ENCODE data around the gene MEGF11.

The MEGF11 gene

DNA sequence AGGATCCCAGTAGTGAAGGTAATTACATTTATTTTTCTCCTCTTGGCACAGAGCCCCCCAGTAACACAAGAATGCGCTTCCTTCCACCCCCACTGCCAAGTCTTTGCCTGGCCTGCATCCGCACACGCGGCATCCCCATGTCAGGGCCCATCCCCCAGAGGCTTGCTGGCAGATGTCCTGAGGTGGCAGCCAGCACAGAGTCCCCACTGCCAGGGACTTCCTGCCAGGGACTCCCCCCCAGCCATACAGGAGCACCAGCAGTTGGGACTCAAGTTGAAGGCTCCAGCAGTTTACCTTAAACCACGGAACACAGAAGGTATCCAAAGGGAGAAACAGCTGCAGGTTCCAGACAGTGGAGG, 41.0 kb downstream of the MEGF11 start:
- no peak for DNase-seq

DNA sequence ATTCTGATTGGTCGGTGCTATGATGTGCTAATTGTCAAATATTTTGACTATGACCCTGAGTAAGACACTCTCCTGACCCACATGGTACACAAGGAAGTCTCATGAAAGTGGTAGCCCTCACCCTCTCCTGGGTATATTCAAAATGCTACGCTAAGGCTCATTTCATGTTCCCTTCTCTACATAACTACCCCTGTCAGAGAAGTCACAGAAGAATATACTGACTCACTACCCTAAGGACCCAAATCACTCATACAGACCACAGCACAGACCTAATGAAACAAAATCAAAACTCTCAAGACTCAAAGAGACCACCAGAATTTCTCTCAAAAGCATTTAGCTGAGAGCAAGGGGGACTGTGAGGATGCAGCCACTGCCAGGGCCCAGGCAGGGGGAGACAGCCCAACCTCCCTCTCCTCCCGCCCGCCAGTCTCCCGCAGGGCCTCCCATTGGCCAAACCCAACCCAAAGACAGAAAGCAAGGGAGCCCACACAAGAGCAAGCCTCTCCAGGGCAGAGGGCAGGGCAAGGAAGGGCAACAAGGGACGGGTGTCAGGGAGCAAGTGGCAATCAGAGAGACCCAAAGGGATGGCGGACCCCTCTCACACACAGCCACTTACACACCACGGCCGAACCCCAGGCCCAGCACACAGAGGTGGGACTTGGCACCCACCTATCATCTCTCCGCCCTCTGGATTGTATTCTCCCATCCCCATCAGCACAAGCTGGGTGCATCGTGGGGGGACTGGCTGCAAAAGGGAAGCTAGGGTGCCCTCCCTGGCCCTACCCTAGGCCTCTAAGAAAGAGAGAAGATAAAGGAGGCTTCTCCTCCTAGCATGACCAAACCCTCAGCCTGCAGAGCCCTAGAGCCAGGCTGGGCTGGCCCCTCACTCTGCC, 41.6 kb downstream of the MEGF11 start:
- no peak for DNase-seq

DNA sequence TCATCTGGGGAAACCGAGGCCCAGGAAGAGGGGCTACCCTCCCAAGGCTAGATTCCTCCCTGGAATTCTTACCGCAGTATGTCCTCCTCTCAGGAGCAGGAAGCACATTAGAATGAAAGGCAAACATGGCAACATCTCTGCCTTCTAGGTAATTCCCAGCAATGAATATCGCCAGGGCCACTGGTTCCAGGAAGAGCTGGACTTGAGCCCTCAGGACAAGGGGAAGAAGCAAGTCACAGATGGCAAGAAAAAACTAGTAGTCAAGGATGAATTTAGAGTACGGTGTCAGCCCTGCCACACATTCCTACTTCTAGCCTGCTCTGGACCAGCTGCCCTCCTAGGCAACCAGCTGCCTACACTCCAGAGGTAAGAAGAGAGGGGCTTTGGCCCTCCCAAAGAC, 42.9 kb downstream of the MEGF11 start:
- DNase-seq, result no peak

DNA sequence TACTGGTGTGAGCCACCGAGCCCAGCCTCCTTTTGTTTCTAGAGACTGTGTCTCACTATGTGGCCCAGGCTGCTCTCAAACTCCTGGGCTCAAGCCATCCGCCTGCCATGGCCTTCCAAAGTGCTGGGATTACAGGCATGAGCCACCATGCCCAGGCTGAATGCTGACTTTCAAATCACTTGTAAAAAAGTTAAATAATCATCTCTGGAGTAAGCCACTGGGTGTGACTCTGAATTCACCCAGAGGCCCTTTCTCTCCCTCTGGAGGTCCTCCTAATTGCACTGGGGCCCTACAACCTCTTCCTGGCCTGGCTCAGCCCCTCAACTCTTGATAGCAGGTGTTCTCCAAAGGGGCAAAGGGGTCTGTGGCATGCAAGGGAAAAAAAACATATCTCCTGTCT, 54.8 kb downstream of the MEGF11 start:
- no peak for DNase-seq

DNA sequence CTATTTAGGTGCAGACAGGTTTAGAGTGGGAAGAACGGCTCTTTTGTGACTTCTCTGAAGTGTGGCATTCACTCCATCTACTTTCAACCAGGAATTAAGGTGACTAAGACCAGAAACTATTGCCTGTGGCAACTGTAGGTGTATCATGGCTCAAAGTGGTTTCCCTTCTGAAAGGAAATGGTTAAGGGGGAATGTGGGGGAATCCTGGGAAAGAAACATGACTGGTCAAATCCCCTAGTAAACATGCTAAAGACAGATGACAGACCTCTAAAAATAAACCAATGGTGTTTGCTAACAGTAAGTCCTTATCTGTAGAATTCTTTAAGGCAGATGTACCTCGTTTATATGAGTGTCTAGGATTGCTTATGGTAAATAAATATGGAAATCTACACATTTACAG, 56.9 kb downstream of the MEGF11 start:
- no peak for DNase-seq

DNA sequence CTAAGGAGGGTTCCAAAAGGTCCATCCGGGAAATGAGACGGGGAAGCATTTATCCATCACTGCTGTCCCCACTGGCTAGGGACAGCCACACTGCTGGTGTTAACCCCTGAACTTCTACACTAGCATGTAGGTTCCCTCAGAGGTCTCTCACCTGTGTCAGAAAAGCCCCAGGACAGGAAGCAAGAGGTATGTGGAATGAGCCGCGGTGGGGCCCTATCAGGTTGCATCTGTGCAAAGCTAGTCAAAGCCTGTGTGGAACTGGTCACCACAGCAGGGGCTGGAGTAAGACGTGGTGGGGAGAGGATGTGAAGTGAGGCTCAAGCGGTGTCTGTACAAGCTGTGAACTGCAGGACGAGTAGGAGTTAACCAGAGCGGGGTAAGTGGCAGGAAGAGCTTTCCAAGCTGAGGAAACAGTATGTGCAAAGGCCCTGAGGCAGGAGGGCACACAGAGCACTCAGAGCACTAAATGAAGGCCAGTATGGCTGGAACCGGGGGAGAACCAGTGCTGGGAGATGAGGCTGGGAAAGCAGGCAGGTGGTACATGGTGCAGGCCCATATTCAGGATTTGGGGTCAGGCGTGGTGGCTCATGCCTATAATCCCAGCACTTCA, 57.8 kb downstream of the MEGF11 start:
- no peak for DNase-seq

DNA sequence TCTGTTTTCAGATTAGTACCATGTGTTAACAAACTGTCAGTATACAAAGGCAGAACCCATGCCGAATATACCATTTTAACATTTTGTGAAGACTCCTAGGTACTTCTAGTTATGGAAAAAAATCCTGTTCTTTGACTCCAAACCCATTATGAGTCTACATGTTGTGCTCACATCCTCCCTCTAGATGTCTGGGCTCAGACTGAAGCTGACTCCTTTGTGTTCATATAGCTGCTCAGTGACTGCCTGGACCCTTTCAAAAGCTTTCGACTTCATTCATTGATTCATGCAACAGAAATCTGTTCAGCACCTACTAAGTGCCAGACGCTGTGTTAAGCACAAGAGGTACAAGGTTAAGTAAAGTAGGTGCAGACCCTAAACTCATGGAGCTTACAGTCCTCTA, 60.5 kb downstream of the MEGF11 start:
- DNase-seq, result no peak

DNA sequence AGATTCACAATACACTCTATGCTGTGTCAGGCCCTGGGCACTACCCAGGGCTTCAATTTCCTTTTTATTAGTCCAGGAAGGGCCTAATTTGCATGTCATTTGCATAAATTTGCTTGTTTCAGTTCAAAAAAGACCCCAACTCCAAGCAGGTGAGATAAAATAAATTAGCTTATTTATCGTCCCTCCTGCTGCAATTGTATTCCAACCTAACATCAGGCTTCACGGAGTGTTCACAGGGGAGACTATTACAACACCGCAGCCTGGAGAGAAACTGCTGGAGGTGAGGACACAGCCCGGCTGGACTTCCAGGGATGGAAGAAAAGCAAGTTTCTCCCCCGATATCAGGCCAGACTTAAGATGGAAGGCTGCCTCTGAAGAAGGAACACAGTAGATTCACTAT, 62.8 kb downstream of the MEGF11 start:
- no peak for DNase-seq

DNA sequence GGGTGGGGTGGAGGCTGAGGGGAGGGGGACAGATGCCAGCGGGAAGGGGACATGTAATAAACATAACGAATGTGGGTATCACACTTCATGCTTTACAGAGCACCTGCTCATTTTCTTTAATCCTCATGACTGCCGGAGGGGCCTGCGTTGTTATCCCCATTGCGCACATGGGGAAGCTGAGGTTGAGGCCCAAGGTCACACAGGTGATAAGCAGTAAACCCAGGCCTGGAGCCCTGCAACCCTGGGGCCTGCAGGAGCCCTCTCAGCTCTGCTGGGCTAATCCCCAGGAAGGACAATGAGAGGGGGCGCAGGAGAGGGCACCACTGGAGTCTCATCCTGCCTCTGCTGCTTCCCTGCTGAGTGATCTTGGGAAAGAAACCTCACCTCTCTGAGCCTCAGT, 64.3 kb downstream of the MEGF11 start:
- no peak for DNase-seq

DNA sequence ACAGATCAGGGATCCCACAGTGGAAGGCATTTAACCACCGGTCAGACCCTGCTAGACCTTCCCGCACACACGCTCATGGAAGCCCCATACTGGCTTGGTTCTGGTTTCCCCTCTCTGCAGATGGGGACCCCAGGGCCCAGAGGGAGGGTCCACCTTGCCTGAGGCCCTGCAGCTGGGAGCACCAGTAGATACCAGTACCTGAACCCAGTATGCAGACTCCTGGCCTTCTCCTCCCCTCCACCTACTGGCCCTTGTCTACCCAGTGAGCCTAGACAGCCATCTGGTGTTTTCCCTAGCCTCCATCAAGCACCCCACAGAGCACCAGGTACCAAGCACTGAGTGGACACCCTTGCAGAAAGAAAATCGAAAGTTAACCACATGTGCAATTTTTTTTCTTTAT, 65.1 kb downstream of the MEGF11 start:
- DNase-seq, result no peak

DNA sequence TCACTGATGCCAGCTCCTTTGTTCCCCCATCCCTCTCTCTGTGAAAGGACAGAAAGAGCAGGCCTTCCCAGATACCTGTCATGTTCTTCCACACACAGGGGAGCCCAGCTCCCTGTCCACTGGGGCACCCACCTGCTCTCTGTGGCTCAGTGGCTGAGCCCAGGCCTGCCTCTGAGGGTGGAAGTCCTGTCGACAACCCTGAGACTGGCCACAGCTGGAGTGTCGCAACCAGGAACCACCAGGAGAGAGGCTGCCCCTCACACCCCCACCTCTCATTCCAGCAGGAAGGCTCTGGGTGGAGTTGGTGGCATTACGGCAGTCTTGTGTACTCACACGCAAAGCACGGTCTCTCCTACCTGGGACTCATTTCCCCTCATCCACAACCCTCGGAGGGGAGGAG, 66.3 kb downstream of the MEGF11 start:
- no peak for DNase-seq

DNA sequence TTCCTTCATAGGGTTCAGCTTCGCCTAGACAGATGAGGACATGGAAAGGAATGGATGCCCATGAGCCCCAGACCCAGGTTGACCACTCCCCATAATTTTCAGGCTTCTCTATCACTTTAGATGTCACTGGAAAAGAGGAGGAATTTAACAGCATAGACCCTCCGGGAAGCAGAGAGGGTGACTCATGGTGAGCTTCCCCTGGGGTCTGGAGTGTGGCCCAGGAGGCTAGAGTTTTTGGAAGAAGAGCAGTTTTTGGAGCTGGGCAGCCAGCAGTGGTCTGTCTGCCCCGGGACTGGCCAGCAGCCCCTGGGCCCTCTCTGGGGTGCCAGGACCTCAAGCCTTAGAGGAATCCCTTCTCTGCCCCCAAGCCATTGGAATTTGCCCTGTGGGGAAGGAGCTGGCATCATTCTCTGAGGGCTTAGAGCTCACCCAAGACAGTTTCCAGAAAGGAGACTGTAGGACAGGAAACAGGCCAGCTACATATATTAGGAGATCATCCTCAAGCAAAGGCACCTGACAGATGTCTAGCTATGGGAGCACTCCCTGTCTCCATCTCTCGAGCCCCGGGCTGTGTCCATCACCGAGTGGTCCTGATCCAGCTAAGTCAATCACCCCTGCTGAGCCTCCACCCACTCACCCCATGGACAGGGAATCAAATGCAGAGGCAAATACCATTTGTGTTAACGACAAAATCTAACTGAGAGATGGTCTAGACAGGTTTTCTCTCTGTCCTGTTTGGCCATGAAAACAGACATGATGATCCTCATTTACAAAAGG, 67.3 kb downstream of the MEGF11 start:
- no peak for DNase-seq

DNA sequence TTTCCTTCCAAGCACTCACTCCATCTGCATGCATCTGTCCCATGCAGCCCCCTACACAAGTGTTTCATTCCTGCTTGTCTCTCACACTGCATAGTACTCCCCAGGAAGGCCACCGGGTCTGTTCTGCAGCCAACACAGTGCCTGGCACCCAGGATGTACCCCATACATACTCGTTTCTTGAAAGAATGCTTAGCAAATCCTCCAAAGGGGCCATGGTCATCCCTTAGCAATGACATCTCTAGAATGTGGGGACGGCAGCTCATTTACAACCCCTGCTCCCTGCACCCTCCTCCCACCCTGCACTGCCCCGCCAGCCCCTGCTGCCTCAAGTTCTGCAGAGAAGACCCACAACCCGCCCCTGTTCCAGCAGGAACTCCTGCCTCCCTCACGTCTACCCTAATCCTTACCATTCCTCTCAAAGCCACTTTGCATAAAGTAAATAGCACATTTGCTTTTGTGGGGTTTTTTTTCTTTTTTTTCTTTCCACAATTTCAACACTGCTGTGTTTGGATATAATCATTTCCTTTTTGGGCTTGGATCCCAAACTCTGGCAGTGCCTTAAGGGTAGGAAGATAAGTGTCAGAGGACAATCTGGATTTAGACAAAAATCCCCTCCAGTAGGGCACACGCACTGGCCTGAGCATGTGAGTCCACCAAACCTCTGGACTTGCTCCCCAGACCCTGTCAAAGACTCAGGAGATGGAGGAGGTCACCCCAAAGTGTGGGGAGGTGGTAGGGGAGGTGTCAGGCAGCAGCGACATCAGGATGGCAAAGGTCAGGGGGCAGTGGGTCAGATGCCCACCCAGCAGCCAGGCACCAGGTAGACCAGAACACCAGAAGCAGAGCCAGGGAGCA, 68.4 kb downstream of the MEGF11 start:
- no peak for DNase-seq

DNA sequence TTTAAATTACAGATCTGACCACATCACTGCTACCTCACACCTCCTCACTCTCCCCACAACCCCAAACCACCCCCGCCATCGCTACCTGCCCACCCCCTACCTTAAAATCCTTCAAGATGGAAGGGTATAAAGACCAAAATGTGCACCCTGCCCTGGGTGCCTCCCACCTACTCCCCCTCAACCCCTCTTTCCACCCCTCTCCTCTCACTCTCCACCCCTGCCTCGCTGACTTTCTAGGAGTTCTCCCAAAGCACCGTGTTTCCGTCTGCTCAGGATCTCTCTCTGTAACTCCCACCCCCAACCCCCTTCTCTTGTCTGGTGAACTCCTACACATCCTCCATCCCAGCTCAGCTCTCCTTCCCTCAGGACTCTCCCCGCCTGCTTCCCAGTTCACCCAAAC, 69.1 kb downstream of the MEGF11 start:
- no peak for DNase-seq

DNA sequence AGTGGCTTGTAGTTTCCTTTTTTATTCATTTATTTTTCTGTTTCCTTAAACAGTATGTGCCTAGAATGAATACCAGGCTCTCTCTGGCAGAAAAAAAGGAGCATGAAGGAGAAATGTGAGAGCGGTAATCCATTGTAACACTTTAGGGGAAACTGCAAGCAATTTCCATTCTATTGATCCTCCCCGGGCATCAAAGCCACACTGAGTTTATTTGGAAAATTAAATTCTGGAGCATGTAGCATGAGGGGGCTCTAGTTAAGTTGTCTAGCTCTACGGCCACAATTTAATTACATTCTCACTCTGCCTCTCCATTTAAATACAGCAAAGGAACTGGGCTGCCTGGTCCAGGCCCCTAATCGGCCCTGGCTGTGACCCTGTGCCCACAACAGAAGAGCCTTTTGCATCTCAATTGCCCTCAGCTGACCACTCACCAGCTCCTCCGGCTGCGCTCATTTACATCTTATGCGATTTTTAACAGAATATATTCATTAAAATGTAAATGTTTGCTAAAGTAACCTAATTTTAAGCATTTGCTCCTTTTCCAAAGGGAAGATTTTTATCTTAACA, 72.9 kb downstream of the MEGF11 start:
- no peak for DNase-seq

DNA sequence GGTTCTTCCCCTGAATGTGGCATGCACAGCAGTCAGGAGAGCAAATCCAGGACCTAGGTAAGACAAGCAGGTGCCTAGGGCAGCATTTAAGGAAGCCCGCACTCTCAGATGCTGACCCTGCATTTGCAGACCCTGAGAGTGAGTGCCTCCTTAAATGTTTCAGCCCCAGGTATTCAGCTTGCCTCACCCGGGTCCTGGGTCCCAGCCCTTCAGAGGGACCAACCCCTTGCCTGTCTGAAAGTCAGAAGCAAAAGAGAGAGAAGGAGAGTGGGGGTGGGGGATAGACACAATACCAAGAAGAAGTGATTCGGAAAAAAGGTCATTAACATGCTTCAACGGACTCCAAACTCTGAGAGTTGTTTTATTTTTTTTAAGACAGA, 75.0 kb downstream of the MEGF11 start:
- no peak for DNase-seq

DNA sequence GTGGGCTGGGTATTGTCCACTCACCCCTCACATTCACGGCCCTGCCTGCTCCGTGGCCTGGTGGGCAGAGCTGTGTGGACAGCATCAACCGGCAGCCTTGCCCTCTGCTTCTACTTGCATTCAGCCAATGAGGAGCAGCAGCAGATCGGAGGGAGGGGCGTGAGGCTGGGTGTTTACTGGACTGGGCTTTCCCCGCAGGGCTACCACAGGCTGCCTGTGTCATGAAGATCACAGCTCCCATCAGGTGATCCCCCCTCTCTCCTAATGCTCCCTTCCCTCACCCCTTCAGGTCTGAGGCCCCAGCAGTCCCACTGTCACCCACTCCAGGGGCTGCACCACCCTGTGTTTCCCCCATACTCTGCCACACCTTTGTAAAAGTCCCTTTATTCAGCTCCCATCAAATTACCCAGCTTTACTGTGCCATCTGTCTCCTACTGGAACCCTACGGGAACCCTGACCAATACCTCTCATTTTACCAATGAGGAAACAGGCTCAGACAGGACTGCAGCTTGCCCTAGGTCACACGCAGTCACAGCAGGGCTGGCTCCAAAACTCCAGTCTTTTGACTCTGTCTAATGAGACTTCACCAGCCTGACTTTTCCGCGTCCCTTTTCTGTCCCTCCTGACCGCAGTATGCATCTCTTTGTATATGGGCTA, 81.1 kb downstream of the MEGF11 start:
- DNase-seq, result no peak

DNA sequence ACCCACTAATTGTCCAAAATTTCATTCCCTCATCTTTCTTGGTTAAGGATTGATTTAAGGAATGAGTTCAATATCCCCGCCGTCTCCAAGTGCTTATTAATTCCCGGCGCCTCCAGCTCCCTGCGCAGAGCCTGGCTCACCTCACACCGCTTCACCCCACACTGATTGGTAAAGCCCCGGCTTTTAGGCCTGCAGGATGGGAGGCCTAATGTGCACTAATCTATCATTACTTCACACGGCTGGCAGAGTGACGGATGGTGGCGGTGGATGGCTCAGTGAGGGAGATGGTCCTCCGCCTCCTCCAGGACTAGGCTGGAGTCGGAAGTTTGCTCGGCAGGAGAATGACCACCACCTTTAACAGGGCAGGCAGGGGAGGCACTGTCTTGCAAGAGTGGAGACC, 81.7 kb downstream of the MEGF11 start:
- DNase-seq, result no peak

DNA sequence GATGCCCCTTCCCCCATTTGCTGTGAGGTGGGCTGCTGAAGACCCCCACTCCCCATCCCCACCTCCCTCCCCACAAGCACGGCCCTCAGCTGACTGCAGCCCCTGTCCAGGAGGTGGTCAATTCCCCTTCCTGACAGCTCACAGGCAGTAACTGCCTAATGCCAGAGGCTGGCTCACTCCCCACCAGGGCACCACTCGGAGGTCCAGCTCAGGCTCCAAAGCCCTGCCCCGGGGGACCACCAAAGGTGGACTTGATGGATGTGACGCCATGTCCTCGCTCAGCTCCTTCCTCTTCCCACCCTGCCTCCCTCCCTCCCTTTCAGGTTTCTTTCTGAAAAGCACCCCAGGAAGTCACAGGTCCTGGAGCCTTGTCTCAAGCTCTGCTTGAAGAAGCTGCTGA, 82.8 kb downstream of the MEGF11 start:
- no peak for DNase-seq

DNA sequence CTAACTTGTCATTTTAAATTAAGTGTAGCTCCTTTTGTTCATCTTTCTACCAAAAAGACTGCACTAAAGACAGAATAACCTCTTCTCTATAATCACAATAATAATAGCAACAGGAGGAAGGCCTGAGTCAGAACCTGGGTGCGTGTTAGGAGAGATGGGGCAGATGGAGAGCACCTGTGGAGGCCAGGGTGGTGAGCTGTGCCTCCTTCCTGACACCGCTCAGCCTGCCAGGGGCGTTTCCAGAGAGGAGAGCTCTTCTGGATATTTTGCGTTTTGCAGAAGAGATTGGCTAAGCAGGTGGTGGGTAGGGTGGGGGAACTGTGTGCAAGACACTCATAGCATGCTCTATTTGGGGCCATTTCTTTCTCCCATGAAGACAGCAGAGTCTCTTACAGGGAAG, 83.5 kb downstream of the MEGF11 start:
- DNase-seq, result no peak

DNA sequence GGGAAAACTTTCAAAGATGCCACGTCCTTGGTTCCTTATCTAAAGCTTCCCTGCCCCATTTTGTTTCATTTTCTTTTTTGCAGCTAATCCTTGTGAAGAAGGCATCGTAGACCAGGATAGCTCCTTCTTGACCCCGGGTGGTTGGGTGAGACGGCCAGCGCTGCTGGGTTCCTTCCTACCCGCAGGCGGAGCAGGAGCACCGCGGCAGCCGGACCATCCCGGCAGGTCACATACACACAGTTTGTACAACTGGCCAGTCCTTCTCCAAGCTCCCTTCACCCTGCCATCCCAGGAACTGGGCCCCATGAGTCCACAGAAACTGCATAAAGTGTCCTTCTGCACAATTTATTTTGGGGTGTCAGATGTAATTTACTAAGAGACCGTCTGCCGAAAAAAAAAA, 83.9 kb downstream of the MEGF11 start:
- DNase-seq, result no peak

DNA sequence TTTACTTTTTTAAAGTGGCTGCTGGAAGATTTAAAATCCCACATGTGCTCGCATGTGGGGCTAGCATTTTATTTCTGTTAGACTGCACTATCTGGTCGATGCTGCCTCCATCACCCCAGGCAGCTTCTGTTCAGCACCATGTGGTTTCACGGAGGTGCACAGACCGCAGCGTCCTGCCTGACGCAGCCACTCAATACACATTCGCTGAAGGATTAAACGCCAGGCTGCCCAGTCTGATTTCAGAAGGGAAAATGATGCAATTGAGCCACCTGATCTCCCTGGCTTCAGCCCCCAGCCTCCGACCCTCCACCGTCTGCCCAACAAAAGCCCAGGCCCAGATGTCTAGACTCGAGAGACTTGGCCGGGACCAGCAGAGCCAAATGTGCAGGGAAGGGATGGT, 84.5 kb downstream of the MEGF11 start:
- DNase-seq, result no peak

Measured in stimulated activated CD4-positive, alpha-beta T cell treated with anti-CD3 and anti-CD28 coated beads, Interleukin-4, amount 100 ng/mL, for 1 hour (primary cell).